IMR-90 (cell line): ENCODE measurements around the gene FAM78B. TPM values are rescaled to one million over a fixed set of nuclear protein-coding genes. Genes with fewer than 3 reads are reported as not detected.

Experiments used
- ATAC-seq: fragments of 200-7000 bp; cut with Tn5 transposase; 2 replicates; pipeline ENCODE4 v1.9.1; 2020; ENCODE audit warnings: low read depth, mild to moderate bottlenecking, moderate library complexity
- BruUV-seq: library from RNA; stranded (reverse); fragments of 400-500 nt; replicated peaks from 2 replicates; lab custom pipeline; 2021; lab: Mats Ljungman, UMichigan
- CTCF ChIA-PET: fragments of 300-600 bp; formaldehyde crosslinking; extraction: SDS; loops from one replicate; lab custom pipeline; 2021; ENCODE audit warnings: antibody characterized with exemption; lab: Yijun Ruan, JAX
- POLR2A ChIA-PET: fragments of 300-600 bp; sonication (Branson Sonifier 250); formaldehyde crosslinking; loops from one replicate; lab custom pipeline; 2022; ENCODE audit warnings: antibody characterized with exemption; ENCODE audit not compliant: unreplicated experiment; lab: Charles Lee
- DNase-seq: peaks from one replicate; pipeline ENCODE4 v3.0.0; 2013
- H2AFZ ChIP-seq: replicated peaks from 2 replicates; pipeline ENCODE3; 2013; ENCODE audit warnings: low read length, mild to moderate bottlenecking; ENCODE audit not compliant: poor library complexity
- H2AK5ac ChIP-seq: 2 replicates; pipeline ENCODE4 v1.6.1; 2013; ENCODE audit warnings: low read depth, low read length, inconsistent platforms
- H2AK9ac ChIP-seq: replicated peaks from 2 replicates; pipeline ENCODE3; 2013; ENCODE audit warnings: mild to moderate bottlenecking, low read depth, low read length, moderate library complexity; ENCODE audit not compliant: poor library complexity
- H2BK120ac ChIP-seq: 2 replicates; pipeline ENCODE4 v1.6.1; 2013; ENCODE audit warnings: low read depth, low read length, inconsistent platforms
- H2BK15ac ChIP-seq: 3 replicates; pipeline ENCODE4 v1.6.1; 2013; ENCODE audit warnings: low read depth, low read length, inconsistent platforms
- H2BK20ac ChIP-seq: 2 replicates; pipeline ENCODE4 v1.6.1; 2013; ENCODE audit warnings: low read depth, mild to moderate bottlenecking, inconsistent platforms, low read length, moderate library complexity
- H2BK5ac ChIP-seq: 2 replicates; pipeline ENCODE4 v1.6.1; 2013; ENCODE audit warnings: mild to moderate bottlenecking, low read depth, low read length, inconsistent platforms; ENCODE audit not compliant: poor library complexity, severe bottlenecking
- H3K14ac ChIP-seq: replicated peaks from 2 replicates; pipeline ENCODE4 v1.6.1; 2013; ENCODE audit warnings: low read depth, low read length, inconsistent platforms
- H3K18ac ChIP-seq: 2 replicates; pipeline ENCODE4 v1.6.1; 2013; ENCODE audit warnings: low read depth, low read length, control low read depth
- H3K23ac ChIP-seq: 2 replicates; pipeline ENCODE4 v1.6.1; 2013; ENCODE audit warnings: low read depth, low read length, inconsistent platforms
- H3K27ac ChIP-seq: 2 replicates; pipeline ENCODE4 v1.5.1; 2013; ENCODE audit warnings: mild to moderate bottlenecking, control low read depth, low read length; ENCODE audit not compliant: insufficient read depth
- H3K27me3 ChIP-seq: 2 replicates; pipeline ENCODE4 v1.6.1; 2013; ENCODE audit warnings: low read length; ENCODE audit not compliant: control insufficient read depth, insufficient read depth
- H3K36me3 ChIP-seq: 2 replicates; pipeline ENCODE4 v1.6.1; 2013; ENCODE audit warnings: low read length, mixed read lengths; ENCODE audit not compliant: control insufficient read depth, insufficient read depth
- H3K4ac ChIP-seq: 2 replicates; pipeline ENCODE4 v1.6.1; 2013; ENCODE audit warnings: low read depth, low read length, inconsistent platforms
- H3K4me1 ChIP-seq: 2 replicates; pipeline ENCODE4 v1.6.1; 2013; ENCODE audit warnings: low read length, mixed read lengths; ENCODE audit not compliant: control insufficient read depth, insufficient read depth
- H3K4me2 ChIP-seq: 2 replicates; pipeline ENCODE4 v1.6.1; 2013; ENCODE audit warnings: low read depth, mild to moderate bottlenecking, control low read depth, low read length, moderate library complexity
- H3K4me3 ChIP-seq: 2 replicates; pipeline ENCODE4 v1.5.1; 2013; ENCODE audit warnings: low read depth, mild to moderate bottlenecking, control low read depth, low read length, moderate library complexity; ENCODE audit not compliant: insufficient read depth
- H3K56ac ChIP-seq: 2 replicates; pipeline ENCODE4 v1.6.1; 2013; ENCODE audit warnings: low read length, inconsistent platforms; ENCODE audit not compliant: insufficient read depth; ENCODE audit errors: extremely low read depth
- H3K79me1 ChIP-seq, 2 experiments: 2 replicates each; pipeline ENCODE4 v1.6.1; 2013; ENCODE audit warnings: low read length in 2 of 2, inconsistent platforms in 1 of 2, low read depth in 1 of 2
- H3K9ac ChIP-seq: 2 replicates; pipeline ENCODE4 v1.6.1; 2013; ENCODE audit warnings: low read depth, low read length, control low read depth
- H3K9me1 ChIP-seq: 2 replicates; pipeline ENCODE4 v1.6.1; 2013; ENCODE audit warnings: low read length, inconsistent platforms; ENCODE audit not compliant: insufficient read depth
- H3K9me3 ChIP-seq: 2 replicates; pipeline ENCODE4 v1.6.1; 2013; ENCODE audit warnings: low read length; ENCODE audit not compliant: control insufficient read depth, insufficient read depth
- H4K20me1 ChIP-seq: 2 replicates; pipeline ENCODE4 v1.6.1; 2013; ENCODE audit warnings: low read length, inconsistent platforms; ENCODE audit not compliant: insufficient read depth
- H4K5ac ChIP-seq: 2 replicates; pipeline ENCODE4 v1.6.1; 2013; ENCODE audit warnings: mild to moderate bottlenecking, low read depth, low read length, control low read depth
- H4K8ac ChIP-seq, 2 experiments: 2 replicates each; pipeline ENCODE4 v1.6.1; 2013; ENCODE audit warnings: low read depth in 2 of 2, low read length in 2 of 2, control low read depth in 1 of 2, inconsistent platforms in 1 of 2
- H4K91ac ChIP-seq: 2 replicates; pipeline ENCODE4 v1.6.1; 2013; ENCODE audit warnings: low read depth, low read length, inconsistent platforms; ENCODE audit not compliant: insufficient read depth
- BHLHE40 ChIP-seq: fragments of 150-350 bp; IDR thresholded peaks from 2 replicates; pipeline ENCODE4 v1.6.1; 2016; ENCODE audit warnings: mild to moderate bottlenecking, low read depth, low read length
- CEBPB ChIP-seq: IDR thresholded peaks from 2 replicates; pipeline ENCODE4 v1.6.1; 2012; ENCODE audit warnings: low read depth, low read length, improper control_type of control experiment
- CHD1 ChIP-seq: IDR thresholded peaks from 2 replicates; pipeline ENCODE4 v1.6.1; 2012; ENCODE audit warnings: low read depth, low read length, improper control_type of control experiment
- FOS ChIP-seq: fragments of 150-350 bp; IDR thresholded peaks from 2 replicates; pipeline ENCODE4 v1.6.1; 2016; ENCODE audit warnings: low read depth, low read length
- MAFK ChIP-seq: IDR thresholded peaks from 2 replicates; pipeline ENCODE4 v1.6.1; 2012; ENCODE audit warnings: low read depth, low read length, improper control_type of control experiment
- MAZ ChIP-seq: IDR thresholded peaks from 2 replicates; pipeline ENCODE4 v1.6.1; 2012; ENCODE audit warnings: low read depth, mild to moderate bottlenecking, low read length, improper control_type of control experiment, moderate library complexity, borderline replicate concordance
- MXI1 ChIP-seq: IDR thresholded peaks from 2 replicates; pipeline ENCODE4 v1.6.1; 2012; ENCODE audit warnings: low read depth, mild to moderate bottlenecking, low read length, moderate library complexity, borderline replicate concordance
- NFE2L2 ChIP-seq: fragments of 150-350 bp; IDR thresholded peaks from 2 replicates; pipeline ENCODE4 v1.6.1; 2016; ENCODE audit warnings: low read depth, mild to moderate bottlenecking, low read length
- POLR2A ChIP-seq: IDR thresholded peaks from 2 replicates; pipeline ENCODE4 v1.6.1; 2012; ENCODE audit warnings: mild to moderate bottlenecking, low read depth, low read length
- RAD21 ChIP-seq: IDR thresholded peaks from 2 replicates; pipeline ENCODE4 v1.6.1; 2012; ENCODE audit warnings: low read length, improper control_type of control experiment
- RCOR1 ChIP-seq: IDR thresholded peaks from 2 replicates; pipeline ENCODE4 v1.6.1; 2012; ENCODE audit warnings: mild to moderate bottlenecking, low read length, improper control_type of control experiment; ENCODE audit not compliant: insufficient replicate concordance
- RFX5 ChIP-seq: IDR thresholded peaks from 2 replicates; pipeline ENCODE4 v1.8.0; 2012; ENCODE audit warnings: low read depth, mild to moderate bottlenecking, low read length, moderate library complexity
- SMC3 ChIP-seq: fragments of 150-350 bp; IDR thresholded peaks from 2 replicates; pipeline ENCODE4 v1.6.1; 2016; ENCODE audit warnings: low read depth, mild to moderate bottlenecking, antibody characterized with exemption, low read length, moderate library complexity
- WGBS, 2 experiments: methylation state at CpG; one replicate each; pipeline versions ENCODE4 v1.1.5 to v1.1.7; 2013; ENCODE audit warnings: missing lambda C conversion rate in 2 of 2; ENCODE audit not compliant: insufficient read length in 1 of 2; ENCODE audit errors: extremely low coverage in 2 of 2; 5-methylcytosine and 5-hydroxymethylcytosine counted together
- dilution Hi-C: fragments of 300-500 bp; cut with HindIII; formaldehyde crosslinking; loops from one replicate; pipeline ENCODE4 v1.14.3; 2018; ENCODE audit warnings: low sequenced_read_pairs; ENCODE audit not compliant: unreplicated experiment
- in situ Hi-C: fragments of 300-500 bp; cut with MboI; formaldehyde crosslinking; loops from 3 replicates; pipeline ENCODE4 v1.14.3; 2019; ENCODE audit warnings: low sequenced_read_pairs, inconsistent platforms, mixed read lengths
- intact Hi-C: fragments of 100-400 bp; cut with micrococcal nuclease; formaldehyde crosslinking; loops from 2 replicates; pipeline ENCODE4 v1.10.0; 2022
- polyA plus RNA-seq, 3 experiments: library from polyadenylated mRNA; depleted of rRNA; stranded (reverse); fragments of >200 nt; gene quantifications; 2 replicates each; pipeline ENCODE4 v1.2.3, GENCODE V29; 2012; ENCODE audit warnings: low replicate concordance in 1 of 3
- total RNA-seq: library from RNA; depleted of rRNA; stranded (reverse); fragments of >200 nt; gene quantifications from 2 replicates; pipeline ENCODE4 v1.2.3, GENCODE V29; 2012
- TF ChIP-seq, protein P1 (sequence below): conservative IDR thresholded peaks from 2 replicates; pipeline ENCODE4 v1.5.1; 2012; ENCODE audit warnings: mild to moderate bottlenecking, low read depth, low read length, improper control_type of control experiment
- TF ChIP-seq, protein P2 (sequence below): fragments of 150-350 bp; IDR thresholded peaks from 2 replicates; pipeline ENCODE4 v1.6.1; 2017; ENCODE audit warnings: mild to moderate bottlenecking, antibody characterized with exemption, low read length, low read depth
- TF ChIP-seq, protein P3 (sequence below): fragments of 150-350 bp; IDR thresholded peaks from 2 replicates; pipeline ENCODE4 v1.6.1; 2016; ENCODE audit warnings: low read depth, mild to moderate bottlenecking, low read length, moderate library complexity, borderline replicate concordance

Gene FAM78B
- total and polyA plus RNA-seq, 2 of the 4 experiments (the other 2 are of a cell fraction), result under 0.01 to 0.12 TPM

DNA sequence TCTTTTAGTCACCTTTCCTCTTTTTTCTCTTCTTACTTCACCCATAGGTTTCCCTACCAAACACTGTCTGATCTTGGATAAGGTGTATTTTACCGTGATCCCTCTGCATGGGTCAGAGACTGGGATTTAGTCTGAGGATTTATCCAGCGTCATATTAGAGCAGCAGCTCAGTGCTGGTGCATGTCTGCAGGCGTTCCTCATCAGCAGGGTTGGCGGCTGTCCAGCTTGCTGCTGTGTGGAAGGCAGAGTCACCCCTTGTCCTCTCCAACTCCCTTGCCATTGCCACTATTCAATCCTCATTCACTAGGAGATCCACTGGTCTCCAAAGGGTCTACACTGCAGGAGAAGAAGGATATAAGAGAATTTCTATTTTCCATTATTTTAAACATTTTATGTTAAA, 7.3 kb upstream of the FAM78B start:
- Histone ChIP-seq H3K56ac (no peak overlapping the region), H2BK15ac (no peak overlapping the region), H2AK9ac (no peak overlapping the region), H3K4me1 (no peaks in the 10 kb centered on the region), H4K20me1 (no peaks in the 10 kb centered on the region), H2BK5ac (no peak overlapping the region), H2BK120ac (no peak overlapping the region), H3K27me3 (no peaks in the 10 kb centered on the region), H2AK5ac (no peak overlapping the region), H3K4me3 (no peak overlapping the region), H3K36me3 (no peaks in the 10 kb centered on the region), H4K91ac (no peak overlapping the region), H2AFZ (no peak overlapping the region), H3K9me3 (no peaks in the 10 kb centered on the region), H3K14ac (no peak overlapping the region), H3K18ac (no peak overlapping the region), H3K9ac (no peak overlapping the region), H3K9me1 (no peaks in the 10 kb centered on the region), H4K5ac (no peak overlapping the region), H3K4ac (no peak overlapping the region), H4K8ac (no peak overlapping the region), H3K79me1 (no peaks in the 10 kb centered on the region), H3K4me2 (no peak overlapping the region), H2BK20ac (no peak overlapping the region), H3K27ac (no peak overlapping the region), H3K23ac (no peak overlapping the region)
- dilution Hi-C loops, result no loop called here
- BruUV-seq, result no TSS peak
- ATAC-seq, result no peak
- intact Hi-C loops, result no loop called here
- POLR2A ChIA-PET, result no interaction called here
- WGBS, 2 experiments, result 40% methylated on average over 2 of the region's 4 CpGs; no CpG with 5 or more reads in 1 of the 2 experiments
- in situ Hi-C loops, result no loop called here
- no peak for TF ChIP-seq CHD1
- no peak for TF ChIP-seq NFE2L2
- TF ChIP-seq, protein P1, sequence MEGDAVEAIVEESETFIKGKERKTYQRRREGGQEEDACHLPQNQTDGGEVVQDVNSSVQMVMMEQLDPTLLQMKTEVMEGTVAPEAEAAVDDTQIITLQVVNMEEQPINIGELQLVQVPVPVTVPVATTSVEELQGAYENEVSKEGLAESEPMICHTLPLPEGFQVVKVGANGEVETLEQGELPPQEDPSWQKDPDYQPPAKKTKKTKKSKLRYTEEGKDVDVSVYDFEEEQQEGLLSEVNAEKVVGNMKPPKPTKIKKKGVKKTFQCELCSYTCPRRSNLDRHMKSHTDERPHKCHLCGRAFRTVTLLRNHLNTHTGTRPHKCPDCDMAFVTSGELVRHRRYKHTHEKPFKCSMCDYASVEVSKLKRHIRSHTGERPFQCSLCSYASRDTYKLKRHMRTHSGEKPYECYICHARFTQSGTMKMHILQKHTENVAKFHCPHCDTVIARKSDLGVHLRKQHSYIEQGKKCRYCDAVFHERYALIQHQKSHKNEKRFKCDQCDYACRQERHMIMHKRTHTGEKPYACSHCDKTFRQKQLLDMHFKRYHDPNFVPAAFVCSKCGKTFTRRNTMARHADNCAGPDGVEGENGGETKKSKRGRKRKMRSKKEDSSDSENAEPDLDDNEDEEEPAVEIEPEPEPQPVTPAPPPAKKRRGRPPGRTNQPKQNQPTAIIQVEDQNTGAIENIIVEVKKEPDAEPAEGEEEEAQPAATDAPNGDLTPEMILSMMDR, result no peak
- TF ChIP-seq RFX5, result no peak
- TF ChIP-seq SMC3, result no peak
- no peak for TF ChIP-seq RCOR1
- TF ChIP-seq POLR2A, result no peak
- TF ChIP-seq MAFK, result no peak
- no peak for TF ChIP-seq RAD21
- no peak for TF ChIP-seq CEBPB
- no peak for TF ChIP-seq MAZ
- TF ChIP-seq, protein P2, sequence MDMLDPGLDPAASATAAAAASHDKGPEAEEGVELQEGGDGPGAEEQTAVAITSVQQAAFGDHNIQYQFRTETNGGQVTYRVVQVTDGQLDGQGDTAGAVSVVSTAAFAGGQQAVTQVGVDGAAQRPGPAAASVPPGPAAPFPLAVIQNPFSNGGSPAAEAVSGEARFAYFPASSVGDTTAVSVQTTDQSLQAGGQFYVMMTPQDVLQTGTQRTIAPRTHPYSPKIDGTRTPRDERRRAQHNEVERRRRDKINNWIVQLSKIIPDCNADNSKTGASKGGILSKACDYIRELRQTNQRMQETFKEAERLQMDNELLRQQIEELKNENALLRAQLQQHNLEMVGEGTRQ, result no peak
- TF ChIP-seq, protein P3, sequence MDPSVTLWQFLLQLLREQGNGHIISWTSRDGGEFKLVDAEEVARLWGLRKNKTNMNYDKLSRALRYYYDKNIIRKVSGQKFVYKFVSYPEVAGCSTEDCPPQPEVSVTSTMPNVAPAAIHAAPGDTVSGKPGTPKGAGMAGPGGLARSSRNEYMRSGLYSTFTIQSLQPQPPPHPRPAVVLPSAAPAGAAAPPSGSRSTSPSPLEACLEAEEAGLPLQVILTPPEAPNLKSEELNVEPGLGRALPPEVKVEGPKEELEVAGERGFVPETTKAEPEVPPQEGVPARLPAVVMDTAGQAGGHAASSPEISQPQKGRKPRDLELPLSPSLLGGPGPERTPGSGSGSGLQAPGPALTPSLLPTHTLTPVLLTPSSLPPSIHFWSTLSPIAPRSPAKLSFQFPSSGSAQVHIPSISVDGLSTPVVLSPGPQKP, result no peak
- TF ChIP-seq MXI1, result no peak
- no peak for TF ChIP-seq FOS
- no peak for TF ChIP-seq BHLHE40
- DNase-seq, result no peak
- CTCF ChIA-PET, result no interaction called here
